ENCODE data around the gene CCL2.

CCL2 gene

GRCh38 chr17:34251186-34251585 lies 3.9 kb upstream of the CCL2 start:
- Mint-ChIP-seq H3K27ac (no peak overlapping the region), H3K4me1 (no peaks in the 10 kb centered on the region), H3K9me3 (no peaks in the 10 kb centered on the region), H3K4me3 (no peak overlapping the region), H3K36me3 (no peaks in the 10 kb centered on the region)
- no peak for DNase-seq (ENCODE audit: low spot score in 2 of 2)
- ATAC-seq, result no peak

DNA sequence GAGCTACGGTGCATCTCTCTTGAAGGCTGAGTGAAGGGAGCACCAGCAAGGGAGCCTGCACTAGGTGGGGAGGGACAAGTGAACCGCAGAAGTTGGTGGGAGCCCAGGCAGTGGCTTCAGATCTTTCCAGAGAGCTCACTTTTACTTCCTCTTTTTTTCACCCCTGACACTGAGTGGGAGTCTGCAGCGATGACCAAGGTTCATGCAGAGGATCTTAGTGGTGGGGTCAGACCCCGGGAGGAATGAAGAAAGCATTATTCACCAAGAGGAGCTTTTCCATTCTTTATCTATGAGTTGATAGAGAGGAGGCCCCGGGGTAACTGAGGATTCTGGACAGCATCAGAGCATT lies 3.0 kb upstream of the CCL2 start:
- ATAC-seq, result no peak
- no peaks in the 10 kb centered on the region for H3K4me1 Mint-ChIP-seq
- no peak overlapping the region for H3K4me3 Mint-ChIP-seq
- H3K36me3 Mint-ChIP-seq, result no peaks in the 10 kb centered on the region
- no peak overlapping the region for H3K27ac Mint-ChIP-seq
- no peaks in the 10 kb centered on the region for H3K9me3 Mint-ChIP-seq
- no peak for DNase-seq (ENCODE audit: low spot score in 2 of 2)

DNA sequence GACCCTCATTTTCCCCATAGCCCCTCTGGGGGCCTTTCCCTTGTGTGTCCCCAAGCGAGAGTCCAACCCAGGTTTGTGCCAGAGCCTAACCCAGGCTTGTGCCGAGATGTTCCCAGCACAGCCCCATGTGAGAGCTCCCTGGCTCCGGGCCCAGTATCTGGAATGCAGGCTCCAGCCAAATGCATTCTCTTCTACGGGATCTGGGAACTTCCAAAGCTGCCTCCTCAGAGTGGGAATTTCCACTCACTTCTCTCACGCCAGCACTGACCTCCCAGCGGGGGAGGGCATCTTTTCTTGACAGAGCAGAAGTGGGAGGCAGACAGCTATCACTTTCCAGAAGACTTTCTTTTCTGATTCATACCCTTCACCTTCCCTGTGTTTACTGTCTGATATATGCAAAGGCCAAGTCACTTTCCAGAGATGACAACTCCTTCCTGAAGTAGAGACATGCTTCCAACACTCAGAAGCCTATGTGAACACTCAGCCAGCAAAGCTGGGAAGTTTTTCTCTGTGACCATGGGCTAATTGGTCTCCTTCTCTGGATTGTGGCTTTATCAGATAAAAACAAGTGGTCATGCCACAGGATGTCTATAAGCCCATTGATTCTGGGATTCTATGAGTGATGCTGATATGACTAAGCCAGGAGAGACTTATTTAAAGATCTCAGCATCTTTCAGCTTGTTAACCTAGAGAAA lies 2.5 kb upstream of the CCL2 start:
- no peaks in the 10 kb centered on the region for H3K9me3 Mint-ChIP-seq
- DNase-seq (ENCODE audit: low spot score in 2 of 2) (no peak), ATAC-seq (no peak)
- H3K27ac Mint-ChIP-seq, result no peak overlapping the region
- H3K4me1 Mint-ChIP-seq, result no peaks in the 10 kb centered on the region
- no peak overlapping the region for H3K4me3 Mint-ChIP-seq
- H3K36me3 Mint-ChIP-seq, result no peaks in the 10 kb centered on the region

GRCh38 chr17:34253139-34253525 lies 2.0 kb upstream of the CCL2 start:
- DNase-seq (ENCODE audit: low spot score in 2 of 2) (no peak), ATAC-seq (no peak)
- H3K36me3 Mint-ChIP-seq, result no peaks in the 10 kb centered on the region
- no peaks in the 10 kb centered on the region for H3K9me3 Mint-ChIP-seq
- no peak overlapping the region for H3K4me3 Mint-ChIP-seq
- H3K4me1 Mint-ChIP-seq, result no peaks in the 10 kb centered on the region
- no peak overlapping the region for H3K27ac Mint-ChIP-seq

- Mint-ChIP-seq H3K27ac (no peak overlapping the region), H3K9me3 (no peaks in the 10 kb centered on the region), H3K4me3 (no peak overlapping the region), H3K4me1 (no peaks in the 10 kb centered on the region), H3K36me3 (no peaks in the 10 kb centered on the region)
- DNase-seq (ENCODE audit: low spot score in 2 of 2) (no peak), ATAC-seq (no peak)
These were observed 939 bp upstream of the CCL2 start for GRCh38 chr17:34254146-34254545.

GRCh38 chr17:34255381-34255732 lies 272 bp downstream of the CCL2 start:
- DNase-seq (ENCODE audit: low spot score in 2 of 2), result no peak
- H3K36me3 Mint-ChIP-seq, result no peaks in the 10 kb centered on the region
- no peak for ATAC-seq
- no peak overlapping the region for H3K4me3 Mint-ChIP-seq
- H3K9me3 Mint-ChIP-seq, result no peaks in the 10 kb centered on the region
- H3K4me1 Mint-ChIP-seq, result no peaks in the 10 kb centered on the region
- no peak overlapping the region for H3K27ac Mint-ChIP-seq

GRCh38 chr17:34255841-34256240 lies 756 bp downstream of the CCL2 start:
- H3K36me3 Mint-ChIP-seq, result no peaks in the 10 kb centered on the region
- no peak for ATAC-seq
- H3K9me3 Mint-ChIP-seq, result no peaks in the 10 kb centered on the region
- DNase-seq (ENCODE audit: low spot score in 2 of 2), result no peak
- no peak overlapping the region for H3K27ac Mint-ChIP-seq
- no peaks in the 10 kb centered on the region for H3K4me1 Mint-ChIP-seq
- H3K4me3 Mint-ChIP-seq, result no peak overlapping the region

GRCh38 chr17:34257299-34257985 lies 2.4 kb downstream of the CCL2 start:
- Mint-ChIP-seq H3K27ac (no peak overlapping the region), H3K9me3 (no peaks in the 10 kb centered on the region), H3K4me1 (no peaks in the 10 kb centered on the region), H3K4me3 (no peak overlapping the region), H3K36me3 (no peaks in the 10 kb centered on the region)
- DNase-seq (ENCODE audit: low spot score in 2 of 2) (no peak), ATAC-seq (no peak)

GRCh38 chr17:34257986-34258326 lies 2.9 kb downstream of the CCL2 start:
- ATAC-seq, result no peak
- Mint-ChIP-seq H3K9me3 (no peaks in the 10 kb centered on the region), H3K36me3 (no peaks in the 10 kb centered on the region), H3K4me3 (no peak overlapping the region), H3K4me1 (no peaks in the 10 kb centered on the region), H3K27ac (no peak overlapping the region)
- no peak for DNase-seq (ENCODE audit: low spot score in 2 of 2)

- ATAC-seq, result no peak
- no peak overlapping the region for H3K27ac Mint-ChIP-seq
- H3K9me3 Mint-ChIP-seq, result no peaks in the 10 kb centered on the region
- DNase-seq (ENCODE audit: low spot score in 2 of 2), result no peak
- H3K4me3 Mint-ChIP-seq, result no peak overlapping the region
- H3K36me3 Mint-ChIP-seq, result no peaks in the 10 kb centered on the region
- H3K4me1 Mint-ChIP-seq, result no peaks in the 10 kb centered on the region
These were observed 4.1 kb downstream of the CCL2 start for GRCh38 chr17:34259146-34259545.

GRCh38 chr17:34260861-34261260 lies 5.8 kb downstream of the CCL2 start:
- no peaks in the 10 kb centered on the region for H3K4me1 Mint-ChIP-seq
- ATAC-seq (no peak), DNase-seq (ENCODE audit: low spot score in 2 of 2) (no peak)
- no peak overlapping the region for H3K4me3 Mint-ChIP-seq
- H3K9me3 Mint-ChIP-seq, result no peaks in the 10 kb centered on the region
- no peaks in the 10 kb centered on the region for H3K36me3 Mint-ChIP-seq
- H3K27ac Mint-ChIP-seq, result no peak overlapping the region

- H3K27ac Mint-ChIP-seq, result no peak overlapping the region
- DNase-seq (ENCODE audit: low spot score in 2 of 2) (no peak), ATAC-seq (peak; percentile 57)
These were observed 6.7 kb downstream of the CCL2 start for GRCh38 chr17:34261568-34262337.

DNA sequence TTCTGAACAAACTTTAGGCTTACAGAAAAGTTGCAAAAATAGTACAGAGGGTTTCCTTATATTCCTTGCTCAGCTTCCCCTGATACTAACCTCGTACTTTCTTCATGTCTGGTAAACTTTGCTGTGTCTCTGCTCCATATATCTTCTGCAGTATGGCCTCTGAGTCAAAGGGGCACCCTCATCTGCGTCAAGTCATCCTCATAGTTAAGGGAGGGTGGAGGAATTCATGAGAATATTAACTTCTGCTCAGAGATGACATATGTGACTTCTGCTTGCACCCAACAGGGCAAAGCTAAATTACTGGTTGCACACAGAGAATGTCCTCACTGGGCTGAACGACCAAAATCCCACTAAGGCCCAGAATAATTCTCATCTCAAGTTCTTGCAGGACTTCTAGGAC lies 10.6 kb downstream of the CCL2 start:
- Mint-ChIP-seq H3K4me3 (no peak overlapping the region), H3K9me3 (no peaks in the 10 kb centered on the region), H3K4me1 (no peaks in the 10 kb centered on the region), H3K36me3 (no peaks in the 10 kb centered on the region), H3K27ac (no peak overlapping the region)
- no peak for ATAC-seq
- no peak for DNase-seq (ENCODE audit: low spot score in 2 of 2)

More at GRCh38 chr17:34261568-34262337, 6.7 kb downstream of the CCL2 start:
- Mint-ChIP-seq H3K9me3 (no peaks in the 10 kb centered on the region), H3K4me1 (no peaks in the 10 kb centered on the region), H3K4me3 (no peak overlapping the region), H3K36me3 (no peaks in the 10 kb centered on the region)

DNA sequence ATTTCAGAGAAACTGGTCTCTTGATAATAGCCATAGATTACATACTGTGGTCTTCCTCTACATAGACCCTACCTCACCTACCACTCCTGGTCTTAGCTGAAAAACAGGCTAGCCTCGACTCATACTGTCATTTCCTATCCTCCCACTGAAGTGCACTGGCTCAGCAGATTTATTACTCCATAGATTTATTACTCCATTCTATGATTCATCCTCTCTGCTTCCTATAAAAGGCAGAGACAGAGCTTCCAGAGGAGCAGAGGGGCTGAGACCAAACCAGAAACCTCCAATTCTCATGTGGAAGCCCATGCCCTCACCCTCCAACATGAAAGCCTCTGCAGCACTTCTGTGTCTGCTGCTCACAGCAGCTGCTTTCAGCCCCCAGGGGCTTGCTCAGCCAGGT lies 14.9 kb downstream of the CCL2 start, which contains the start of gene CCL7:
CCL7 (plus strand) TSS at position 253 of the 400 bp plus-strand sequence; CDS start at position 323, 70 bp downstream.
- no peak within 1 kb of the TSS for H3K27ac Mint-ChIP-seq
- no peaks in the 10 kb centered on the region for H3K4me1 Mint-ChIP-seq
- H3K9me3 Mint-ChIP-seq, result no peaks in the 10 kb centered on the region
- ATAC-seq (no peak), DNase-seq (ENCODE audit: low spot score in 2 of 2) (no peak)
- no peak within 1 kb of the TSS for H3K4me3 Mint-ChIP-seq
- no peaks in the 10 kb centered on the region for H3K36me3 Mint-ChIP-seq

DNA sequence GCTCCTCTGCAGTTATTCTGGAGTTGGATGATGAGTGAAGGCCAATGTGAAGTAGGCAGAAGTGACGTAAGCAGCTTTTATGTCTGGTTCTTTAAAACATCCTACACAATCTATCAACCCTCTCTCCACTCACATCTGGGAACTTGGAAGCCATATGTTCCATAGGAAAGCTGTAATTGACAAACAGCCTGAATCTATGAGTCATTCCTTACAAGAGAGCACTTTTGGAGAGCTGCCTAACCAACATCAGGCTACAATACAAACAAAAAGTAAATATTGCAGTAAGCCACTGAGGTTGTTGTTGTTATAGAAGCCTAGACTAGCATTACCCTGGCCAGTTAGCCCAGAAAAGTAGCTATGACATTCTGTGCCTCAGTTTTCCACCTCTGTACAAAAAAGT lies 20.8 kb downstream of the CCL2 start:
- no peak for DNase-seq (ENCODE audit: low spot score in 2 of 2)
- H3K4me1 Mint-ChIP-seq, result no peaks in the 10 kb centered on the region

GRCh38 chr17:34276826-34277225 lies 21.7 kb downstream of the CCL2 start:
- H3K9me3 Mint-ChIP-seq, result no peaks in the 10 kb centered on the region
- H3K4me3 Mint-ChIP-seq, result no peak overlapping the region
- H3K27ac Mint-ChIP-seq, result no peak overlapping the region
- no peak for ATAC-seq
- H3K4me1 Mint-ChIP-seq, result no peaks in the 10 kb centered on the region
- H3K36me3 Mint-ChIP-seq, result no peaks in the 10 kb centered on the region
- DNase-seq (ENCODE audit: low spot score in 2 of 2), result no peak

More for the DNA sequence above, 20.8 kb downstream of the CCL2 start:
- Mint-ChIP-seq H3K36me3 (no peaks in the 10 kb centered on the region), H3K9me3 (no peaks in the 10 kb centered on the region), H3K27ac (no peak overlapping the region), H3K4me3 (no peak overlapping the region)
- no peak for ATAC-seq

Measured in stimulated activated effector memory CD8-positive, alpha-beta T cell treated with anti-CD3 and anti-CD28 coated beads, Interleukin-12 subunit alpha, Interleukin-12 subunit beta, amount 100 ng/mL, for 72 hours (primary cell).